Brain microvascular endothelial cell (primary cell): Measurements from ENCODE around the gene RALGPS1.

Experiments used
- DNase-seq: peaks from one replicate; pipeline ENCODE4 v3.0.0-alpha.2; 2020
- H3K27ac ChIP-seq: fragments of 250-450 bp; sonication (Bioruptor Pico); 2 replicates; pipeline ENCODE4 v1.5.1; 2020; ENCODE audit warnings: mild to moderate bottlenecking, moderate library complexity
- H3K27me3 ChIP-seq: fragments of 250-450 bp; sonication (Bioruptor Pico); replicated peaks from 2 replicates; pipeline ENCODE4 v1.5.1; 2020; ENCODE audit warnings: mild to moderate bottlenecking
- H3K36me3 ChIP-seq: fragments of 250-450 bp; sonication (Bioruptor Pico); replicated peaks from 2 replicates; pipeline ENCODE4 v1.5.1; 2020; ENCODE audit warnings: mild to moderate bottlenecking
- H3K4me3 ChIP-seq: 2 replicates; pipeline ENCODE4 v1.5.1; 2011; ENCODE audit warnings: low read depth, mild to moderate bottlenecking, control low read depth, low read length, moderate library complexity
- in situ Hi-C: cut with HindIII; loops from 2 replicates; pipeline ENCODE4 v1.10.0; 2017; ENCODE audit warnings: low sequenced_read_pairs, low pct_ligation_motif_present
- TF ChIP-seq, protein P1 (sequence below): IDR thresholded peaks from 2 replicates; pipeline ENCODE4 v1.5.1; 2011; ENCODE audit warnings: low read depth, mild to moderate bottlenecking, moderate library complexity, low read length, control low read depth, inconsistent platforms; ENCODE audit errors: missing control alignments

Gene RALGPS1

GRCh38 chr9:127117801-127118200 is 203.2 kb downstream of the RALGPS1 start:
- no peaks in the 10 kb centered on the region for H3K36me3 ChIP-seq
- H3K4me3 ChIP-seq = no peak overlapping the region
- TF ChIP-seq, protein P1, sequence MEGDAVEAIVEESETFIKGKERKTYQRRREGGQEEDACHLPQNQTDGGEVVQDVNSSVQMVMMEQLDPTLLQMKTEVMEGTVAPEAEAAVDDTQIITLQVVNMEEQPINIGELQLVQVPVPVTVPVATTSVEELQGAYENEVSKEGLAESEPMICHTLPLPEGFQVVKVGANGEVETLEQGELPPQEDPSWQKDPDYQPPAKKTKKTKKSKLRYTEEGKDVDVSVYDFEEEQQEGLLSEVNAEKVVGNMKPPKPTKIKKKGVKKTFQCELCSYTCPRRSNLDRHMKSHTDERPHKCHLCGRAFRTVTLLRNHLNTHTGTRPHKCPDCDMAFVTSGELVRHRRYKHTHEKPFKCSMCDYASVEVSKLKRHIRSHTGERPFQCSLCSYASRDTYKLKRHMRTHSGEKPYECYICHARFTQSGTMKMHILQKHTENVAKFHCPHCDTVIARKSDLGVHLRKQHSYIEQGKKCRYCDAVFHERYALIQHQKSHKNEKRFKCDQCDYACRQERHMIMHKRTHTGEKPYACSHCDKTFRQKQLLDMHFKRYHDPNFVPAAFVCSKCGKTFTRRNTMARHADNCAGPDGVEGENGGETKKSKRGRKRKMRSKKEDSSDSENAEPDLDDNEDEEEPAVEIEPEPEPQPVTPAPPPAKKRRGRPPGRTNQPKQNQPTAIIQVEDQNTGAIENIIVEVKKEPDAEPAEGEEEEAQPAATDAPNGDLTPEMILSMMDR = no peak
- no peak overlapping the region for H3K27ac ChIP-seq
- no peaks in the 10 kb centered on the region for H3K27me3 ChIP-seq
- in situ Hi-C loops = no loop called here
- DNase-seq = no peak

DNA sequence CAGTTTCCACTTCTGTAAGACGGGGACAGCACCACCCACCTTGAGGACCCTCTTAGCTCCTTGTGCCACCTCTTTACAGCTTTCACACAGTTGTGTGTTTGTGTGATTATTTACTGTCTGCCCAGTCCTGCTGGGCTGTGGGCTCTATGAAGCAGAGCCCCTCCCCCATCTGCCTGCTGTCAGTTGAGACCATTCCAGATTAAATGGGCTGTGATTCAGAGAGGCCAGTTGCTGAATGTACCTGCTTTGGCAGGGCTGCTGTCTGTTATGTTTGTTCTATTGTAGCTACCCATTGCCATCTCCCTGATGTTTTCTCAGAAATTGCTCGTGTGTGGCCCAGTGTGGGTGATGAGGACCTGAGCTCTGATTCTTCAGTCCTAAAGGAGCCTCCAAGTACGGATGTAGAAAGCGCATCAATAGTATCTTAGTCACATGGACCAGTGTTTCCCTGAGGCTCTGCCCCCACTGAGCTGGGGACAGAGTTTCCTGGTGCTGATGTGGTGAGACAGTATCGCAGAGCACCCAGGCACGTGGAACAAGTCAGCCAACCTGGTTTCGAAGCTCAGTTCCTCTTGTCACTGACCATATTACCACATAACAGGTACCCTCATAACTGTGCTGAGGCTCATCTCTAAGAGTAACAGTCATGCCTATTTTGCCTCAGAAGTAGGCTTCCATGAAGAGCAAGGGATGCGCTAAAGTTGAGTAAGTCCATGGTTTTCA is 204.2 kb downstream of the RALGPS1 start:
- Histone ChIP-seq H3K4me3 (no peak overlapping the region), H3K27ac (no peak overlapping the region), H3K27me3 (no peaks in the 10 kb centered on the region), H3K36me3 (no peaks in the 10 kb centered on the region)
- in situ Hi-C loops = no loop called here
- TF ChIP-seq, protein P1 = no peak
- DNase-seq = no peak

DNA sequence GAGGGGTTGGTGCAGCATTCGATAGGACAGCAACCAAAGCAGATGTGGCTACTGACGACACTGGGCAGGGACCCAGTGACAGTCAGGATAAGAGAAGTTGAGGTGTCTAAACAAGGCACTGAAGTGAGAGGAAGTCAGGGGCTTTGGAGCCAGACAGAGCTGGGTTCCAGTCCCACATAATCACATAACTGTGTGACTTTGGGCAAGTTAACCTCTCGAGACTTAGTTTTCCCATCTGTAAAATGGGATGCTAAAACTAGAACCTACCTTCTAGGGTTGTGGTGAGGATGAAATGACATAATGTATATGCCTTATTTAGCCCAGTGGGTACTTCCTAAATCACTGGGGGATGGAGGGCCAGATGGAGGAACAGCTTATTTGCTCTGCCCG is 204.7 kb downstream of the RALGPS1 start:
- H3K36me3 ChIP-seq = no peaks in the 10 kb centered on the region
- no peak overlapping the region for H3K27ac ChIP-seq
- H3K4me3 ChIP-seq = no peak overlapping the region
- no peaks in the 10 kb centered on the region for H3K27me3 ChIP-seq
- DNase-seq = no peak
- TF ChIP-seq, protein P1 = no peak
- in situ Hi-C loops = no loop called here

DNA sequence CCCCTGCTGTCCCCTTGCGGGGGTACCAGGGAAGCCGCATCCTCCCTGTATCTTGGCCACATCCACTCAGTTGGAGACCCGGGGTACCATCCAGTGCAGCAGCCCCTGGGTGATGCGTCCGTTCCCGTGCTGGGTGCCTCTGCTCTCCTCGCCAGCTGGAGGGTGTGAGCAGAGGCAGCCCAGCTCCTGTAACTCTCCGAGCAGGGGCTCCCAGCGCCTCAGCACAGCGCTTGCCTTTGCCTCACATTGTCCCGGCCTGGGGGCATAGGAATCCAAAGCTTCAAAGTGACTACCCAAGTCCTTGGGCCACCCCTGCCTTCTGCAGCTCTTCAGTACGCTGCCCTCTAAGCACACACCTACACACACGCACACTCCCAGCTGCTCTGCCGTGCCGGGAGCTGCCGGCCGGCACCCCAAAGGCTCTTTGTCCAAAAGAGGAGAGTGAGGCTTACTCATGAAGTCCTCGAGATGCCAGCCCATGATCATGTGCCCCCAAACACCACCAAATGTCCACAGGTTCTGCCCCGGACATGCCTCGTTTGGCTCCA is 207.1 kb downstream of the RALGPS1 start:
- no peaks in the 10 kb centered on the region for H3K27me3 ChIP-seq
- H3K4me3 ChIP-seq = peak overlapping the region; percentile 50
- DNase-seq = no peak
- no peak overlapping the region for H3K27ac ChIP-seq
- in situ Hi-C loops = no loop called here
- no peaks in the 10 kb centered on the region for H3K36me3 ChIP-seq
- TF ChIP-seq, protein P1 = no peak

GRCh38 chr9:127122176-127123063 is 207.8 kb downstream of the RALGPS1 start, which contains the start of gene ANGPTL2:
Gene ANGPTL2 (minus strand): TSS chr9:127122635. CDS start chr9:127108731, 13,904 bp downstream.
- in situ Hi-C loops = no loop called here
- no peaks in the 10 kb centered on the region for H3K36me3 ChIP-seq
- peak within 1 kb of the TSS; percentile 50 for H3K4me3 ChIP-seq
- H3K27ac ChIP-seq = no peak within 1 kb of the TSS
- H3K27me3 ChIP-seq = no peaks in the 10 kb centered on the region
- TF ChIP-seq, protein P1 = peak; percentile 13
- peak; percentile 43 for DNase-seq
